T-helper 2 cell treated with Interferon-gamma antibody and Interleukin-4, amounts not matched to agents 100 ng/mL and 5 ng/mL, for 36 hours (primary cell): ENCODE measurements around the gene VWF. TPM values are rescaled to one million over a fixed set of nuclear protein-coding genes. Genes with fewer than 3 reads are reported as not detected.

ENCODE experiments used
- intact Hi-C: fragments of 100-400 bp; cut with micrococcal nuclease; formaldehyde crosslinking; loops from one replicate; pipeline ENCODE4 v1.15.1; 2023
- total RNA-seq: library from RNA; stranded (reverse); gene quantifications from 2 replicates; pipeline ENCODE4 v1.2.3, GENCODE V29; 2022

VWF gene
- total RNA-seq, 1 donor from 2014 or later: 0.02 TPM

DNA sequence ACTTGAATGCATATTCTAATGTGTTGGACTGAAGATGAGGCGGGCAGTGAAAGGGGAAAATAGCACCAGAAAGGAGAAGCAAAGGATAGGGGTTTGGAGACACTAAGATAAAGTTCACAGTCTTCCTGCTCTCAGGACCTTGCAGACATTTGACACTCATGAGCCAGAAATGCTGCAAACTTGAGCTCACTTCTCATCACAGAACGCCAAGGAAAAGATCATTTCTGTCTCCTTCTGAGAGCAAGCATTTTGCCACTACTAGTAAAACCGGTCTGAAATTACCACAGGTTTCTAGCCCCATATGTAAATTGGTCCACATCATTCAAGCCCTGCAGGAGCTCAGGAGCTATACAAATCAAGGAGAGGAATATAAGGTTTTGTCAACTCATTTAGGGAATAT lies 134.8 kb downstream of the VWF start:
- intact Hi-C loops: loop anchor here (2.0 kb wide), 1 partner anchor 295 kb away; no protein-coding TSS in a partner anchor

GRCh38 chr12:5988659-5989116 lies 135.8 kb downstream of the VWF start:
- intact Hi-C loops: loop anchor here (1.0 to 2.0 kb wide), 2 partner anchors 52 to 296 kb away; no protein-coding TSS in a partner anchor

DNA sequence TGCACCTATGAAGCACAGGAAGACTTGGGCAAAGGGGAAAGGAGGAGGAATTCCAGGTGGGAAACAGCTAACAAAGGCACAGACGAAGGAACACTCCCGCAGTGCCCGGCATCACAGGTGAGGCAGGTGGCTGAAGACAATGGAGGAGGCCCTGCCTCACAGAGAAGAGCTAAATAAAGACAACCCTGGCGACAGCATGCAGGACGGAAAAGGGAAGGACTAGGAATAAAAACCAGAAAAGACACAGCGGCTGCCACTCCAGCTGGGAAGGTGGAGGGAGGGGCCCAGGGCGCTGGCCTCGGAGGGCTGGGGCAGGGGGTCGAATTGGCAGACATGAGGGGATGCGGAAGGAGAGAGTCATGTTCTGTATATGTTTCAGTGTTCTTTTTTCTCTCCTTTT lies 136.4 kb downstream of the VWF start:
- intact Hi-C loops: loop anchor here (1.0 to 2.0 kb wide), 2 partner anchors 52 to 297 kb away; no protein-coding TSS in a partner anchor

DNA sequence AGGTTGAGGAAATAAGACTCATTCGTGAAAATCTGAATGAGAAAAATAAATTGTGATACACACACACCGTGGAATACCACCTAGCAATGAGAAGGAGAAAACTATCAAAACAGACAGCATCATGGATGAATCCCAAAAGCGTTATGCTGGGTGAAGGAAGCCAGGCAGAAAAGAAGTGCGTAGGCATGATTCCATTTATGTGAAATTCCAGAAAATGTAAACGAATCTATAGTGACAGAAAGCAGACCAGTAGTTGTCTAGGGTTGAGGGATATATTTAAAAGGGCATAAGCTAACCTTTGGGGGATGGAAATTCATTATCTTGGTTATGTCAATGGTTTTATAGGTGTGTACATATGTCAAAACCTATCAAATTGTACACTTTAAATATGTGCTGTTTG lies 136.9 kb downstream of the VWF start:
- intact Hi-C loops: no loop called here

DNA sequence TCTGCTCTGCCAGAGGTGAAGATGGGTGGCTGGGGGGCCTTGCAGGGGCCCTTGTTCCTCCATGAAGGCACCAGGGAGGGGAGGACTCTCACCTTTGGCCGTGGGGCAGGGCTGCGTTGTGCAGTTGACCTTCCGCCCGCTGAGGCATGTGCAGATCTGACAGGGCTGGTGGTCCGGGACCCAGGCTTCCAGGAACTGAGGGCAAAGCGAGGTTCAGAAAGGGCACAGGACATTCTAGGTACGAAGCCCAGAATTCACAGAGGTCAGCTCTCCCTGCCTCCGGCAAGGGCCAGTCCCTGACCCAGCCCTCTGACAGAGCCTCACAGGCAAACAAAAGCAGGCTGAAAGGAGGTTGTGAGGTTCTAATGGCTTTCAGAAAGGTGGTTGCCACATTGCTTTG lies 139.0 kb downstream of the VWF start:
- intact Hi-C loops: no loop called here

- intact Hi-C loops: no loop called here
Measured at GRCh38 chr12:5984873-5985272, 139.6 kb downstream of the VWF start.

GRCh38 chr12:5982106-5982505 lies 142.4 kb downstream of the VWF start:
- intact Hi-C loops: no loop called here

DNA sequence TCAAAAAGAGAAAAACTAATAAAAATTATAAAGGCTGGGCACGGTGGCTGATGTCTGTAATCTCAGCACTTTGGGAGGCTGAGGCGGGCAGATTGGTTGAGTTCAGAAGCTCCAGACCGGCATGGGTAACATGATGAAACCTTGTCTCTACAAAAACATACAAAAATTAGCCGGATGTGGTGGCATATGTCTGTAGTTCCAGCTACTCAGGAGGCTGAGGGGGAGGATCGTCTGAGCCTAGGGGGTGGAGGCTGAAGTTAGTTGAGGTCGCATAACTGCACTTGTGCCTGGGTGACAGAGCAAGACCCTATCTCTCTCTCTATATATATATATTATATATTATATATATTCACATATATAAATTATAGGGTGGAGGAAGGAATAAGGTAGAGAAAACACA lies 146.9 kb downstream of the VWF start:
- intact Hi-C loops: no loop called here

DNA sequence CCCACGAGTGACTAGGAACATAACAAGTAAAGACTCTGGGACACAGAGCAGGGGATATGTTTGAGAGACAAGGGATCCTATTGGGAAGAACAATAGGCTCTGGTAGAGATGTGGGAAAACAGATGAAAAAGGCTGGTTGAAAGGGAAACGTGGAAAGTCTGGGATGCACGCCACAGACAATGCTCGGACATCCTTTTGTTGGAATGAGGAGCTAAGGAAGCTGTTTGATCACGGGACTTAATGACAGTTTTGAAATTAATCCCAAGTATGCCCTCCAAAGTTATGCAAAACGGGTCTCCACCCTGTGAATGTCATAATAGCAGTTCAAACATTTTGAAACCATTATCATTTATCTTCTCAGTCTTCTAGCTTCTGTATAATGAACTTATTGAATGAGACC lies 147.8 kb downstream of the VWF start:
- intact Hi-C loops: no loop called here

DNA sequence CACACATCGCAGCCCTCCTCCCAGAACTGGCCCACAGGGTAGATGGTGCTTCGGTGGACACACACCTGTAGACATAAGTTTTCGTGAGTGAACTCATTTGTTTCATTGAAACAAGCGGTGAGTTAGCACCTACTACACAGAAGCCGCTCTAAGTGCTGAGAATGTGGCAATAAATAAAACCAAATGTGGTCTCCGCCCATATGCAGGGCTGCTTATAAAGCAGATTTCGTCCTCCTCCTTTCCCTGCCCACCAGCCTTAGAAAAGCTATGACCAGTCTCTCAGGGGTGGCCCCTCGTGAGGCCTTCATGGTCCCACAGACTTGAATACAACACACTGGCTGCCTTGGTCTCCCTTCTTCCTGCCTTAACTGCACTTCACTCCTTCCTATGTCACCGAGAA lies 148.3 kb downstream of the VWF start:
- intact Hi-C loops: no loop called here

DNA sequence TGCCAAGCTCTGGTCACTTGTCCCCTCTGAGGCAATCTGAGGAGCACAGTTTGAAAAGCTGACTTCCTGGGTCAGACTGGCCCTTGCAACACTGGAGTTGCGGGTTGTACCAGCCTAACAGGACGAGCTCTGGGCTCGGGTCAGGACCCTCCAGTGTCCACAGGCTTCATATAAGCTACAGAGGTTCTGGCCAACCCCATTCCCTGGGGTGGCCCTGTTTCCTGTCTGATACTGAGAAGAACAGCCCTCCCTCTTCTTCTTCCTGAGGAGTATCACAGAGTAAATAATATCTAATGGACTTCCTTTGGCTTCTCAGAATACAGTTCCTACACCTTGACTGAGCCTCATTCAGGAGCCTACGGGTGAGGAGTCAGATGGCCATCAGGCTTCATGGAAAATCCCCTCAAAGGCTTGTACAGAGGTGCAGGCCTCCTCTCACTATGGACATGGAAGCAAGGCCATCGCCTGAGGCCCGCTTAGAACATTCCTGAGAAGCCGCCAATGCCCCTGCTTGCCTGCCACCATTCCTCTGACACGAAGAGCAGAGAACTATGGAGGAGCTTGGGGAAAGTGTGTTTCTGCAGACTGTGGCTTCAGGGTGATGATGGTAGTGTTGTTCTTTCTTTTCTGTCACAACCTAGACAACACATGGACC lies 150.9 kb downstream of the VWF start:
- intact Hi-C loops: no loop called here

DNA sequence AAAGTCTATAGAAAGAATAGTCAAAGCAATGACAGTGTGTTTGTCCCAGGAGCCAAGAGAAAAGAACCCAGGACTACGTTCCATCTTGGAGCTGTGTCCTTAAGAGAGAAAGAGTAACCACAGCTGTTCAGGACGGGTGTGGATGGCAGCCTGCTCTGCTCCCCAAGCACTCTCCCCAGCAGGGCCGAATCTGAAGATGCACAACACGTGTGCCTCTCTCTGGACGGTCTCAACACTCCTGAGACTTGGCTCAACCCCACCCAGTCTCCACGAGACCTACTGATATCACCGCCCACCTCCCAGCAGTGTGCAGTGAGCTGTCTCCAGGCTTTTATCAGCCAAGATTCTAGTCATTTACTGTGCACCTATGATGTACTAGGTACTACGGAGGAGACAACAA lies 152.1 kb downstream of the VWF start:
- intact Hi-C loops: no loop called here

- intact Hi-C loops: no loop called here
Measured at GRCh38 chr12:5971194-5971850, 153.1 kb downstream of the VWF start.

GRCh38 chr12:5969974-5970690 lies 154.3 kb downstream of the VWF start:
- intact Hi-C loops: no loop called here

GRCh38 chr12:5969156-5969973 lies 155.1 kb downstream of the VWF start:
- intact Hi-C loops: no loop called here

GRCh38 chr12:5967645-5968415 lies 156.6 kb downstream of the VWF start:
- intact Hi-C loops: loop anchor here (2.0 kb wide), 1 partner anchor 73 kb away; no protein-coding TSS in a partner anchor

DNA sequence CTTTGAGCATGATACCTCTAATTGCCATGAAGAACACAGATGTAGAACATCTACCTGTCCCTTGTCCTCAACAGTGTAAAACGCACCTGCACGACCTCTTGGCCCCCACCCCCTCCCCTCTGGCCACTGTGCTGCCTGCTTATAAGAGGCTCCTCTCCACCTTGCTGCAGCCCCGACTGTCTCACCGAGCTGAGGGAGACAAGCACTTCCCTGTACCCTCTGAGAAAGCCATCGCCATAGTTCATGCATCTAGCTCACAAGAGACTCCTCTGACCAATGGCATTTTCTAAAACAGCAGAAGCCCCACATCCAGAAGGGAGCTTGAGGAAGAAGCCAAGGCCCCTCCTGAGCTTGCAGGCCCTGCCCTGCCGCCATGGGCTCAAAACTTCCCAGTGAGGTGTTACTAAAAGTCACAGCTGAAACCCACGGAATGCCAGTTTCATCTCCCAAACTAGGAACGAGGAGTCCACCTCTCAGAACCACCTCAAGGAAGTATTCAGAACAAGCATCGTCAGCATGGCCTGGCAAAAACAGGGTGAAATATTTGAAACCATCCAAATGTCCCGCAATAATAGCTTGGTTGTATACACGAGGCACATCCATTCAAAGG lies 157.9 kb downstream of the VWF start:
- intact Hi-C loops: loop anchor here (2.0 kb wide), 1 partner anchor 74 kb away; no protein-coding TSS in a partner anchor

DNA sequence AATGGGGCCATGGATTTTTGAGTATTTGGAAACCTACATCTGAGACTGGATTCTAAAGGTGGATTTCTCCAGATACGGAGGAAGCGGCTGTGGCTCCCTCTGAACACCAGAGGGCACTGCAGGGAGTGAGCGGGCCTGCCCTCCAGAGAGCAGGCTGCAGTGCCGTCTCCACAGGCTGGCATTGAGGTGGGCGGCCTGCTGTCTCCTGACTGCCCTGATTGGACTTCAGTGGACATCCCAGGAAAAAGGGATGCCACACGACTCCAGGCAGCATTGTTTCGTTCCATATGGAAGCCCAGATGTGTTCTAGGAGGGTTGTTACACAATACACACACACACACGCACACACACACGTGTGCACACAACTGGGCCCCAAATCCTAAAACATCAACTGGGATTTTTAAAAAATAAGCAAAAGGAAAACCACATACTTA lies 158.5 kb downstream of the VWF start:
- intact Hi-C loops: loop anchor here (2.0 kb wide), 1 partner anchor 75 kb away; no protein-coding TSS in a partner anchor

DNA sequence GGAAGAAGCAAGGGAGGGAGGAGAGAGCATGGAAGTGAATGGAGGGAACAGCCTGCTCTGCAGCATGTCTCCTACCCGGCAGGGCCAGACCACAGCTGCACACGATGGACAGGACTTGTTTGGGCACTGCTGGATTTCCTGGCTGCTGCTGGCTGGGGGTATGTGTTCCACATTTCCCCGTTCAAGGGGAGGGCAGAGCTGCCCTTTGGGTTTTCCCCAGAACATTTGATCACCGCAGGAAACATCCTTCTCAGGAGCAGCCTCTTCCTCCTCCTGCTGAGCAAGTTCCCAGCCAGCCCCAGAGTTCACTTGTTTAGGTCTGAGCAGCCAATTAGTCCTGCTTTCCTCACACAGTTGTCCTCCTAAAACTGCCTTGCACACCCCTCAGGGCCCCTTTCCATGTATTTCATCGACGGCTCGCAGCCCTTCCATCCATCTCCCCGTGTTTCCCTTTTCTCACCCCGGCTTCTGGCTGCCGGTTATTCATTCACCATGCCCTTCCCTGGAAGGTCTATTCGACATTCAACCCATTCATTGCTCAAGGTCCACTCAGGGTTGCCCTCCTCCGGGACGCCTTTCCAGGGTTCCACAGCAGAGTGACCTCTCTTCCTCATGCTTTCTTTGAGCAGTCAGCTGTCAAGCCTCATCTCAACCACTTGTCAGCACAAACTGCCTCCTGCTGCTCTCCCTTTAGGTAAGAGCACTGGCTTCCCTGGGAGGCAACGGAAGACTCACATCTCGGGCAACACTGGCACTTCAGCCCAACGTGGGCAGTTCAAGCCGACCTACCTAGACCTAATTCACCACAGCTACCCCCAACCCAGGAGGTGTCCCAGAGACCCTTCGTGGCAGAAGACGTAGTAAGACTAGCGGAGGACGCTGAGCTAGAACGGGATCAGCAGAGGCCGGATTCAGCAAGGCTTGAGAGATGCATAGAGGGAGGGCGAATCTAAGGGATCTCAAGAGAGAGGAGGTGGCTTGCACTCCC lies 159.3 kb downstream of the VWF start:
- intact Hi-C loops: no loop called here
